Progenitor cell of endocrine pancreas (in vitro differentiated cells): ENCODE results near the gene RABGAP1L. TPM values are rescaled to one million over a fixed set of nuclear protein-coding genes. Genes with fewer than 3 reads are reported as not detected.
A peak's percentile ranks its signal among the peaks of the same experiment; 100 is the strongest.

Experiments
- DNase-seq: peaks from one replicate; pipeline ENCODE4 v3.0.0; 2021; ENCODE audit warnings: low spot score; ENCODE audit not compliant: unreplicated experiment
- H3K27ac Mint-ChIP-seq: 2 replicates; pipeline ENCODE4 v1.8.0; 2021; ENCODE audit warnings: mild to moderate bottlenecking, moderate library complexity, mixed read lengths
- H3K27me3 Mint-ChIP-seq: 2 replicates; pipeline ENCODE4 v1.8.0; 2021; ENCODE audit warnings: mixed read lengths
- H3K36me3 Mint-ChIP-seq: 2 replicates; pipeline ENCODE4 v1.8.0; 2022; ENCODE audit warnings: mixed read lengths; ENCODE audit not compliant: insufficient read depth
- H3K4me1 Mint-ChIP-seq: 2 replicates; pipeline ENCODE4 v1.8.0; 2021; ENCODE audit warnings: low read depth, mixed read lengths
- H3K4me3 Mint-ChIP-seq: 2 replicates; pipeline ENCODE4 v1.8.0; 2021; ENCODE audit warnings: low read depth, mild to moderate bottlenecking, moderate library complexity, mixed read lengths
- H3K9me3 Mint-ChIP-seq: 2 replicates; pipeline ENCODE4 v1.8.0; 2021; ENCODE audit warnings: low read depth, mixed read lengths
- total RNA-seq: library from RNA; stranded (reverse); gene quantifications from 2 replicates; pipeline ENCODE4 v1.2.1, GENCODE V29; 2021
- TF ChIP-seq, protein P1 (sequence below): fragments of 200-600 bp; sonication (generic); IDR thresholded peaks from one replicate; pipeline ENCODE4 v1.5.0; 2021; ENCODE audit warnings: antibody characterized with exemption, mild to moderate bottlenecking; ENCODE audit not compliant: unreplicated experiment

The RABGAP1L gene
- total RNA-seq, 1 donor from 2014 or later: 55.2 TPM

DNA sequence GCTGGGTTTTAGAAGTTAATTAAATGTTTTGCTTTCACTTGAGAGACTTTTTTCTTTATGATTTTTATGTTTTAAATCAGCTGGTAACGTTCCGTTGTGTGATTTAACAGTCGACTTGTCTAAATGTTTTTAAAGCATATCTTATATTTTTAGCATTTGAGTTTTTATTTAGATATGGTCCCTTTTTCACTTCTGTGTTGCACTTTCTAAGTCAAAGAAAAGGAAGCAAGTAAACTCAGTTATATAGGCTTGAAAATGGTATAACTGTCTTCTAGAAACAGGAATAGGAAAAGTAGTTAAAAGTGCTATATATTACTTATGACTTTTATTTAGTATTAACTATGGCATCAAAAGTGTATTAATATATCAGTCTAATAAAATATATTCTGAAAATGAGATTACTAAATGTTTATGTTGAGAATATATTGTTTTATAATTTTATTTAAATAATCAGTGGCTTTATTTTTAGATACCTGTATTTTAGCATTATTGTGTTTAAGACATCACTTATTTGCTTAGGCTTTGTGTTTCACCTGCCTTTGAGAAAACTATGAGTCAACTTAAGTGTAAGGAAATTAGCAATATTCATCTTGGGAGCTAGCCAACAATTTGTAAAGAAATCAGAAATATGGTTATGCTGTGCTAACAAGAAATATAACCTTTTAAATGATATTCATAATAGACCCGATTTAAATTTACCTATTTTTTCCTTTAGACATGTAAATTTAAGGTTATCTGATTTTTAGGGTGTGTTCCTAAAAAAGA lies 60.5 kb downstream of the RABGAP1L start:
- TF ChIP-seq, protein P1, sequence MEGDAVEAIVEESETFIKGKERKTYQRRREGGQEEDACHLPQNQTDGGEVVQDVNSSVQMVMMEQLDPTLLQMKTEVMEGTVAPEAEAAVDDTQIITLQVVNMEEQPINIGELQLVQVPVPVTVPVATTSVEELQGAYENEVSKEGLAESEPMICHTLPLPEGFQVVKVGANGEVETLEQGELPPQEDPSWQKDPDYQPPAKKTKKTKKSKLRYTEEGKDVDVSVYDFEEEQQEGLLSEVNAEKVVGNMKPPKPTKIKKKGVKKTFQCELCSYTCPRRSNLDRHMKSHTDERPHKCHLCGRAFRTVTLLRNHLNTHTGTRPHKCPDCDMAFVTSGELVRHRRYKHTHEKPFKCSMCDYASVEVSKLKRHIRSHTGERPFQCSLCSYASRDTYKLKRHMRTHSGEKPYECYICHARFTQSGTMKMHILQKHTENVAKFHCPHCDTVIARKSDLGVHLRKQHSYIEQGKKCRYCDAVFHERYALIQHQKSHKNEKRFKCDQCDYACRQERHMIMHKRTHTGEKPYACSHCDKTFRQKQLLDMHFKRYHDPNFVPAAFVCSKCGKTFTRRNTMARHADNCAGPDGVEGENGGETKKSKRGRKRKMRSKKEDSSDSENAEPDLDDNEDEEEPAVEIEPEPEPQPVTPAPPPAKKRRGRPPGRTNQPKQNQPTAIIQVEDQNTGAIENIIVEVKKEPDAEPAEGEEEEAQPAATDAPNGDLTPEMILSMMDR: no peak
- DNase-seq: no peak
- no peaks in the 10 kb centered on the region for H3K4me1 Mint-ChIP-seq
- H3K4me3 Mint-ChIP-seq: no peak overlapping the region
- peaks cover 6% of the 10 kb centered on the region for H3K9me3 Mint-ChIP-seq
- H3K36me3 Mint-ChIP-seq: peaks cover 16% of the 10 kb centered on the region
- no peaks in the 10 kb centered on the region for H3K27me3 Mint-ChIP-seq
- H3K27ac Mint-ChIP-seq: no peak overlapping the region

DNA sequence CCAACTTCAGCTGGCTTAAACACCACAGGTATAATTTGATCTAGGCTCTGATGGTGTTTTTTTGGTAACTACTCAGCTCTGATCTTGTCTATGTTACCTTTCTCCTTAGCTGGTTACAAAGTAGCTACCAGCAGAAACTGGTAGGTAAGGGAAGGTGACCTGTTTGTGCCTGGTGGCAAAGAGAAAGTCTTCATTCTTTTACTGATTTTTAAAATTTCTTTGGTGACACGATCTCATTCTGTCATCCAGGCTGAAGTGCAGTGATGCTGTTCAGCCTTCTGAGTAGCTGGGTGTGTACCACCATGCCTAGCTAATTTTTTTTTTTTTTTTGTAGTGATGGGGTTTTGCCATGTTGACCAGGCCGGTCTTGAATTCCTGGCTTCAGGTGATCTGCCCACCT lies 62.4 kb downstream of the RABGAP1L start:
- no peak overlapping the region for H3K27ac Mint-ChIP-seq
- no peak for DNase-seq
- no peaks in the 10 kb centered on the region for H3K4me1 Mint-ChIP-seq
- TF ChIP-seq, protein P1: no peak
- H3K27me3 Mint-ChIP-seq: no peaks in the 10 kb centered on the region
- no peak overlapping the region for H3K4me3 Mint-ChIP-seq
- H3K9me3 Mint-ChIP-seq: peaks cover 6% of the 10 kb centered on the region
- H3K36me3 Mint-ChIP-seq: peaks cover 16% of the 10 kb centered on the region

DNA sequence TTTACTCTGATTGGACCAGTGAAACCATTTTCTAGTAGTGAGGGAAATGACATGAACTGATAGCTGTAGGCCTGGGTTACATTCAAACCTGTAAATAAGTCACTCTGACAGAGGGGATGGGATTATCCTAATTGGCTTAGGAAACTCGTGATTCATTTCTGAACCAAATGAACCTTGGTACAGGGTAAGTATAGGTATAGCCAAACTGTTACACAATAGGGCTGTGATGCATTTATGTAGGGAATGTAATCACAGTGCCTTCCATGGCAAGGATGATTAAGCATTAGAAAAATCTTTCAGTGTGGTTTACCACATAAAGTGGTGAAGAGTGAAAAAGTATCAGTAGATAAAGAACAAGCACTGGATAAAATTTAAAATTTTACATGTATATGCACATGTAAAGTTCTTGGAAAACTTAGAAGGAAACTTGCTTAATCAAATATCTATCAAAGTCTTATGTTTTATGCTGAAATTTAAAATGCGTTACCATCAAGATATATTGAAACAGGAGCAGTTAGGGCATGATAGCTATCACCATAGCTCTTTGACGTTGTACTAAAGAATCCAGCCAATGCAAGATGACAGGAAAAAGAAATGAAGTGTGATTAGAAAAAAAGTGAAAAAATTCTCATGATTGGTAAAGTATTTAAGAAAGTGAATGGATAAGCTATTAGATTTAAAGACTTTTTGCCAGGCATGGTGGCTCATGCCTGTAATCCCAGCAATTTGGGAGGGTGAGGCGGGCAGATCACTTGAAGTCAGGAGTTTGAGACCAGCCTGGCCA lies 63.0 kb downstream of the RABGAP1L start:
- Mint-ChIP-seq H3K27ac (no peak overlapping the region), H3K27me3 (no peaks in the 10 kb centered on the region), H3K4me3 (no peak overlapping the region), H3K9me3 (peaks cover 6% of the 10 kb centered on the region), H3K4me1 (no peaks in the 10 kb centered on the region), H3K36me3 (peaks cover 16% of the 10 kb centered on the region)
- TF ChIP-seq, protein P1: no peak
- no peak for DNase-seq

DNA sequence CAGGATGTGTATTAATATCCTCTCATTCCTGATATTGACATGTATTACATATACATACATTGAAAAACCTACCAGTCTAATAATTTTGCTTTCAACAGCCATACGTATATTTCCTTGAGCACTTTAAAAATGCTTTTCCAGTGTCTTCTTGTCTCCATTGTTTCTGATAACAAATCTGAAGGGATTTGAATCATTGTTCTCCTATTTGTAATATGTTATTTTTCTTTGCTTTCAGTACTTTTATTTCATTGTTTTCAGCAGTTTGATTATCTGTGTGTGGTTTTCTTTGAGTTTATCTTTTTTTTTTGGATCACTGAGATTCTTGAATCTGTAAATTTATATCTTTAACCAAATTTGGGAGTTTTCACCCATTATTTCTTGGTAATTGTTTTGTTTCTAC lies 65.3 kb downstream of the RABGAP1L start:
- TF ChIP-seq, protein P1: no peak
- peaks cover 20% of the 10 kb centered on the region for H3K36me3 Mint-ChIP-seq
- no peaks in the 10 kb centered on the region for H3K27me3 Mint-ChIP-seq
- H3K4me1 Mint-ChIP-seq: no peaks in the 10 kb centered on the region
- H3K27ac Mint-ChIP-seq: no peak overlapping the region
- H3K4me3 Mint-ChIP-seq: no peak overlapping the region
- DNase-seq: no peak
- peaks cover 6% of the 10 kb centered on the region for H3K9me3 Mint-ChIP-seq

DNA sequence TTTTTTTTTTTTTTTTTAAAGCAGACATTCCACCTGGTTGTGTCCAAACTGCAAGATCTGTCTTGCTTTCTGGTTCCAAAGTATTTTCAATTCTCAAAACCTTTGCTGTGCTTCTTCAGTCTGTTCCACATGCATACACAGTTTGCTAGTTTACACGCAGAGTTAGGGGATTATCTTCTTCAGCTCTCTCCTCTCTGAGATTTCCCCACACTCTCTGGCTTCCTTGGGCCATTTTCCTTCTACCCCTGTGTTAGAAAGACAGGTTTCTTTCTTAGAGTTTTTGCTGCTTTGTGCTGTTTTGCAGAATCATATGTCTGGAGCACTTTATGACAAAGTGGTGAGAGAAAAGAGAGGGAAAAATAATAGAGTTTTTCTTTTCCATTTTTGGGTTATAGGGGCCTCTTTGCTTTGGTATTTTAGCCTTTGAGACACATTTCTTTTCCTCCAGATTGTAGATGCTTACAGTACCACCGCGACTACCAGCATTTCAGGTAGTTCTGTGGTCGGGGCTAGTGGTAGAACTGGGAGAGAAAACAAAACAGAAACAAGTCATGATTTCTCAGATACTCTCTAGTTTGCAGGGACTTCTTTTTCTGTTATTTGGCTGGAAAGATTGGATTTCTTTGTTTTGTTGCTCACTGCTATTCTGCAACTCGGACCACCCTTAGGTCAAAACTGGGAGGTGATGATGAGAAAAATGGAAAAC lies 66.3 kb downstream of the RABGAP1L start:
- H3K27me3 Mint-ChIP-seq: no peaks in the 10 kb centered on the region
- H3K27ac Mint-ChIP-seq: peak overlapping the region; percentile 37
- H3K4me3 Mint-ChIP-seq: no peak overlapping the region
- no peaks in the 10 kb centered on the region for H3K4me1 Mint-ChIP-seq
- no peak for DNase-seq
- H3K9me3 Mint-ChIP-seq: peaks cover 6% of the 10 kb centered on the region
- TF ChIP-seq, protein P1: no peak
- peaks cover 20% of the 10 kb centered on the region for H3K36me3 Mint-ChIP-seq
